NCI-H187 treated with DMSO at 0.1 percent for 48 hours (cell line): ENCODE data around the gene TMPRSS5.
"Not testable (repeated sequence)": the region's sequence is repeated elsewhere in the genome, so short reads cannot be mapped to it uniquely, and the experiment has no call there.

Experiments used
- DNase-seq: peaks from one replicate; lab custom pipeline; 2025; lab: John Stamatoyannopoulos, UW

Gene TMPRSS5

DNA sequence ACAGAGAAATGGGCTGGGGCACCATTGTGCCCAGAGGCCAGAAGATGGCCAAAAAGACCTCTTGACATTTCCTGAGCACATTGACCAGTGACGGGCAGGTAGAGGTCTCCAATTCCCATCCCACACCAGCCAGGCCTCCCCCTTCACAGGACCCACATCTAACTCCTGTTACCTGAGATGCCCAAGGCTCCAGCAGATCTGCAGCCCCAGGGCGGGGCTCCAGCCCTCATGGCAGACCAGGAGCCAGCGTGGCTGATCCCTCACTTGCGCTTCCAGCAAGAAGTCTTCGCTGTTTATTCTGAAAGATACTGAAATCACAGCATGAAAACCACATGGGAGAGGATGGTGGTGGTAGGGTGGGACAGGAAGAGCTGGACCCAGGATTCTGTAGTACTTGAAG is 9.0 kb downstream of the TMPRSS5 start:
- DNase-seq, result no peak

DNA sequence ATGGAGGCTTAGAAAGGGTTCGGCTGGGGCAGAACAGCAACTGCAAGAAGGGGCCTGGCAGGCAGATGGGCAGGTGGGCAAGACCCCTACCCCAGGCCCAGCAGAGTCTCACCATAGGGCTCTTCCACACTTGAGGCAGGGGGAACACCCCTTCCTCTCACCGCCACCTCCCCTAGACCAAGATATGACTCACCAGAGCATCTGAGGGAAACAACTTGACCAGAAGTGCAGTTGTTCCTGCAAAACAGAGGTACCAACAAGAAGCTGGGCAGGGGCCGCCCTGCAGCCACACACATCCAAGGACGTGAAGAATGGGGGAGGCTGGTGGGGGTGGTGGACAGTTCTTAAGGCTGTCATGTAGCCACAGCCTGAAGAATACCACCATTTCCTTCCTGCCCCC is 10.9 kb downstream of the TMPRSS5 start:
- DNase-seq, result no peak

DNA sequence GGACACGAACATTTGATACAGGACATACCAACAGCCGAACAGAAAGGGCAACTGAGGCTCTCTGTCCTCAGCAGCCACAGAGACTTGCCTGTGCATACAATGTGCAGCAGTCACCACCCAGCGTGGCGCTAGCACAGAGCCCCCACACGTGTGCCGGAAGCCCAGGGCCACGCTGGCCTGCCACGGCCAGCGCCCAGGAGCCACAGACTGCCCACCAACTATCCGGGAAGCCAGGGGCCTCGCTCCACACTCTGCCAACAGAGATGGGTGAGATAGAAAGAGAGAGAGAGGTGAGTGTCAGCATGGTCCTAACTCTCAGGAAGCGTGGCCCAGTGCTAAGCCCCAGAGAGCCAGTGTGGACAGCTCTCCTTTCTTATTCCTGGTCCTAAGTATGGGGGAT is 11.7 kb downstream of the TMPRSS5 start:
- no peak for DNase-seq

DNA sequence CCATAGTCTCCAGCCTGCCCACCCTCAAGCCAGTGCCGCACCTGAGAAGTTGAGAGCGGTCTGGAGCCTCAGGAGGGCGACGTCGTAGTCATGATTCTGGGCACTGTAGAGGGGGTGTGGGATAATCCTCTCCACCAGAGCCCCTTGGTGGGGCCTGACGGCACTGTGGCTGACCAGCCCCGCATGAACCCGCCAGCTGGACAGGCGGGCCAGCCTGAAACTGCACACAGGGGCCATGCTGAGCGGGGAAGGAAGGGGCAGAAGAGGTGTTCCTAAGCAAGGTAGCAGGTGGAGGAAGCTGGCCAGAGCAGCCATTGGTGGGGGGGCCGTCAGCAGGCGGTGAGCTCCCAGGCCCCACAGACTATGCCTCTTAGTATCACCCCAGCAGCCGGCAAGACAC is 13.1 kb downstream of the TMPRSS5 start:
- no peak for DNase-seq

DNA sequence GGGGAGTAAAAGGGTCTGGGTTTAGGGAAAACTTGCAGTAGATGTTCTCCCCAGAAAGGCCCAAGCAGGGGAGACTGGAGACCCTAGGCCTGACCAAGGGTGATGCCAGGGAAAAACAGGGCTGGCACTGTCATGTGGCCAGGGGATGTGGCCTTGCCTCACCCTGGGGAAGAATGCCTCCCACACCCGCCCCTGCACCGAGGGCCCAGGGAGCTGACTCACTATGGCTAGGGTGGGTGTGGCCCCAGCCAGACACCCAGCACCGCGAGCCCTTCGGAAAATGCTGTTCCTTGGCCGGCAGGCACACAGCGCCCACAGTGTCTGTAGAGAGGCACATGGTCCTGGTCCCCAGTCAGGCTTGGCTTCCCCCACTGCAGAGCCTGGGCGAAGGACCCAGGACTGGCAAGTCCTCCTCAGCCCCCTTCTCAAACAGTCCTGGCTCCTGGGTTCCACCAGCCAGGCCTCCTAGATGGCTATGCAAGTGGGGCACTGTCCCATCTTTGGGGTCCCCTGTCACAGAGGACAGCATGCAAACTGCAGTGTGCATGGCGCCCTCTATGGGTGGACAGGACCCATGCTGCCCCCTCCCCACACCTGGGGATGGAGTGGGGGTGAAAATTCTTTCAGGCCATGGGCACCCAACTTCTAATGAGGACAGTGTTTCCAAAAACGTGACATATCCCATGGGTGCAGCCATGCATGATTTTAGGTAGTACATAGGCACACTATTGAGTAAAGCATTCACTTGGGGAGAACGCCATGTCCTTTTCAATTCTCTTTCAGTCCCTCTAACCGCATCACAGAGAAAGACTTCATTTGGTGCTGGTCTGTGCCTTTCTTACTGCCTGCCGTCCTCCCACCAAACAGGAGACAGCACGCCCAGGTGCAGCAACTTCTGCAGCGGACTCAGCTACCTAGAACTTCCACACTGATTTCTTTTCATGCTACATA is 15.2 kb downstream of the TMPRSS5 start:
- no peak for DNase-seq

DNA sequence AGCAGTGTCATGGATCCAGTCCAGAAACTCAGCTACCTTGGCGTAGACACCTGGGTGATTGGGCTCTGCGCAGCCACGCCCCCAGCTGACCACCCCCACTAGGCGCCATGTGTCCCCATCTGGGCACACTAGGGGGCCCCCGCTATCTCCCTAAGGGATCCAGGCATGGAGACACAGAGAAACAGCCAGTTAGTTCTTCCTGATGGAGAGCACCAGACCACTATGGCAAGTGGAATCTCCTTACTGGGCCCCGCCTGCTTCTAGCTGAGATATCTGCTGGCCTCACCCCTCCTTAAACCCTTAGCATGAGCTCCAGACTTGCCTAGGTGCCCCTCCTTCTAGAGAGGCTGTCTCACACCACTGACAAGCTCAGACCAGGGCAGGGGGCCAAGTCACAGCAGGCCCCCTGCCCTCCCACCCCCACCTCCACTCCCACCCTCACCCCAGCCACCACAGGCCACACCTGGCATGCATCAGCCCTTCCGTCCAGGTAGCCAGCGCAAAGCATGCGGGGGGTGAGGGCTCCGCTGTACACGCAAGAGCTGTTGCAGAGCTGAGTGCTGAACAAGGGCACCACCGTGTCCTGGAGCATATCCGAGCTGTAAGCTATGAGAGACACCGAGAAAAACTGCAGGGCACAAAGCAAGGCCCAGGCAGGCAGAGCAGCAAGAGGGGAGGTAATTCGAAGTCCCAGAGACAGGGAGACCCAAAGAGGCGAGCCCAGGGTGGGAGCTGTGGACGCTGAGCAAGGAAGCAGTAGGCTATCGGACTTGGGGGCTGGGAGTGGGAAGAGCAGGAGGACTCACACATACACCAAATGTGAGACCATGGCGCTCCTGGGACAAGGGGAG is 16.1 kb downstream of the TMPRSS5 start:
- no peak for DNase-seq

DNA sequence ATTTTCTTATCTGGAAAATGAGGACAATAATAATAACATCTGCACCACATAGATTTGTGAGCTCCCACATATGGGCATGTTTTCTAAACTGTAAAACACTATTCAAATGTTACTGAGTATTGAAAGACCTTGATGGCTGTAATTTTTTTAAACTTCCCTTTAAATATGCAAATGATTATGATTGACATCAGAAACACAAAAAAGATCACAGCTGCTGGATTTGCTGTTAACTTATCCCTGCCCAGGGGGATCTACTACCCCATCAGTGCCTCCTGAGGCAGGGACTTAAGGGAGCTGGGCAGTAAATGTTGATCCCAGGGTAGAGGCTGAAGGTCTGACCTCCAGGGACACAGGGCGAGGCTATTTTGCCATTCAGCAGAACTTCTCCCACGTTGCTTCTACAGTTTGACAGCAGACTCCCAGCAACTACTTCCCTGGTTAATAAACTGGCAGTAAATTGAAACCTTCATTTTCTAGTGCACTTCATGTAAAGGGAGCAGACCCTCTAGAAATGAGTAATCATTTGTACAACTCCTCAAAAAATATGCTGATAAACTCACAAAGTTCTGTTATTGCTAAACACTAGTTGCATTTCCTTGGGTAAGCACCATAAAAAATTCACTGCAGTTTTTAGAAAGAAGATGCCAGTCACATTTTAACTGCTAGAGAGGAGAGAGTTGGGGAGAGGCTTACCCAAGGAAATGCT is 20.3 kb downstream of the TMPRSS5 start:
- DNase-seq, result no peak

DNA sequence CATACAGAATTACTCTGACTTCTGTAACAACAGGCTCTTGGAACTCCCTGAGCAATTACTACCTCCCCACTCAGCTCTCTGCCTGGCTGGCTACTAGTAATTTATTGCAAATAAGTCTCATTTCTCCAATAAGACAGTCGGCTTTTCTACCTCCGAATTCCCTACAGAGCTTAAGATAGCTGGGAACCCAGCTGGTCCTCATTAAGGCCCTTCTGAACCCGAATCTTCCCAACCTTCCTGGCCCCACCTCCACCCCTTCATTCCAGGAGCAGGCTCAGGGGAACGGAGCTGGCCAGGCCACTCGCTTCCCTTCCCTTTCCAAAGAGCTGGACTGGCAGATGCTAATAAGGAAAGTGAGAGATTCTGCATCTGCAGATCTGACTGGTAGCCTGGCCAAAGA is 21.6 kb downstream of the TMPRSS5 start:
- no peak for DNase-seq

DNA sequence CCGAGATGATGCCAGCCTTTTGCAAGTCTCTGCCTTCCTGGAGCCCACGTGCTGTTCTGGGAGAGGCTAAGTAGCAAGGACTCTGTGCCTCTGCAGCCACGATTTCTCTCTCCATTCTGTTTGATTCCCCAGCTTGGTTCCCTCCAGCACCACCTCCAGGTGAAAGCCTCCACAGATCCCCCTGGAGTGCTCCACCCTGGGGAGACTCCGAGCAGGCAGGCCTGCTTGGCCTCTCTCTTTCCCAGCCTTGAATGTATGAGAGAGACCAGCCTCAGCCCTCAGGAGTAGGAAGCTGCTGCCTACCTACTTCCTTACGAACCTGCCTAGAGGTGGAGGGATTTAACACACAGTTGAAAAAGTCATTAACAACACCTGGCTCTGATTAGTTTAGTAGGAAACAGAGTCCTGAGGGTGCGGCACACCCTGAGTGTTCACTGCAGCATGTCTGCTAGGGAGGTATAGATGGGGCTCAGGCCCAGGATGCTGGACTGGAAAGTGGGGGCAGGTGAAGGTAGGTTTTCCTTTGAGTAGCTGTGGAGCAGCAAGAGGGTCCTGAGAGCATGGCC is 22.5 kb downstream of the TMPRSS5 start:
- no peak for DNase-seq

DNA sequence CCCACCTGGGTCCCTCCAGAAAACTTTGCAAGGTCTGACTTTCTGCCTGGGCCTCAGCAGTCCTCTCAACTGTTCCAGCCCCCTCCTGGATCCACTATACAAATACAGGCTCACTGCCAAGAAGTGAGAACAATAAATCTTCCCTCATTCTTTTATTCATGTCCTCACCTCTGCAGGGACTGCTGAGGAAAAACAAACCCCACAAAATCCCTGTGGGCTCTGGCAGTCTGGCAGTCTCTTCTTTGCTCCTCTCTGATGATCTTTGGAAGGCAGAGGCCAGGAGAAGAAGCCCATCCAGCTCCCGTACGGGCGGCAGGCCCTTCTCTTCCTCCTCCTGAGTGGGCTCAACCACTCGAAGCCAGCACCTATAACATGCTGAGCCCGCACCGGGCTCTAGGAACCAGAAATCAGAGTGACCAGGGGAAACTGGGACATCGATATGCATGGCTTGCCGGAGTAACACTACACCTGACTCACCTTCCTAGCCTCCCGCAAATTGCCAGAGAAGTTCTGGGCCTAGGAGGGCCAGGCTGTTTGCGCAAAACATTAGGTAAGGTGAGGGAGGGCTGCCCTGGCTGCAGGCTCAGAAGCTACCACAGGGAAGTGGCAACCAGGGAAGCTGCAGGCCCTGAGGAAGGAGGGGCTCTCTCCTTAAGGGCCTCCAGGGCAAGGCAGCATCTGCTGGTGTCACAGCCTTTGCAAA is 24.2 kb downstream of the TMPRSS5 start:
- no peak for DNase-seq

DNA sequence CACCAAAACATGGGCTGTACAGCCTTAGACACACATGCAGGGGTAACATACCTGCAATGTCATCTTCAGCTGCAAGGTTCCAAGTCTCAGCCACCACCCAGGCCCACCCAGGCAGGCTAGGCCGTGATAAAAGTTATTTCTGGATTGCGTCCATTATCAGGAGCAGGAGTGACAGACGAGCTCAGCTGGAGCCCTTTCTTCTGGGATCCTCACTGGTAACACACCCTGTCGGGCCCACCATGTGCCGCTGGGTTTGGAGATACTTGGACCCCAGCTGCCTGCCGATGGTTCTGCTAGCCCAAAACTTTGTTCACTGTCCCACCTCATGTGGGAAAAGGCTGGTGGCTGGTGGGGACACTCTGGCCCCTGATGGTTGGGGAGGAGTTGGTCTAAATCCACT is 24.8 kb downstream of the TMPRSS5 start:
- DNase-seq, result no peak

DNA sequence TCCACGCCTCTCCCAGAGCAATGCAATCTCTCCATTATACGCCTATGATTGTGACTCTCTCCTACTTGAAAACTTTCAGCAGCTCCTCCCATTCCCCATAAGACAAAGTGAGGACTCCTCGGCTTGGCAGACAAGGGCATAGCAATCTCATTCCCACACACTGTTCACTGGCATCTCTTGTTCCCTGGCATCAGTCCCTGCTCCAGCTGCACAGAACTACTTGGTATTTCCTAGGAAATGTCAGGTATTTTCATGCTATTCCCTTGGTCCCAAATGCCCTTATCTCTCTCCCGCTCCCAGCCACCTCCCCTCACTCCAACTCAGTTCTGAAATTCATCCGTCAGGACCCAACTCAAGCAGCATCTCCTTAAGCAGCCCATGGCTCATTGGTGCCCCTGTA is 28.4 kb downstream of the TMPRSS5 start:
- DNase-seq, result no peak

DNA sequence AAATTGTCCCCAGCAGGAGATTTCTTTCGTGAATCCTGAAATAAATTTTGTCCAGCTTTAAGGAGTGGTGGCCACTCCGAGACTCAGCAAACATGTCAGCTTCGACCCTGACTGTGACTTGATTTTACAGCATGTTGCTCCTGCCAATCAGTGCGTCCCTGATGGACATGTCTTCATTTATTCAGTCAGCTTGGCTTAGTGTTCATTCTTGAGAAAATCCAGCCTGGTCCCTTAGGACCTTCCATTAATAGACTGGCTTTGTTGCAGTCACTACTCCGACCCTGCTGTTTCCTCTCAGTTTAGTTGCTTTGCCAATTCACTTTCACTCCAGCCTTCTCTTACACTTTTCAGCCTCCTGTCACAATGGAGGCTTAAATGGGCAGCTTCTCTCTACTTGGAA is 30.5 kb downstream of the TMPRSS5 start:
- DNase-seq, result no peak

DNA sequence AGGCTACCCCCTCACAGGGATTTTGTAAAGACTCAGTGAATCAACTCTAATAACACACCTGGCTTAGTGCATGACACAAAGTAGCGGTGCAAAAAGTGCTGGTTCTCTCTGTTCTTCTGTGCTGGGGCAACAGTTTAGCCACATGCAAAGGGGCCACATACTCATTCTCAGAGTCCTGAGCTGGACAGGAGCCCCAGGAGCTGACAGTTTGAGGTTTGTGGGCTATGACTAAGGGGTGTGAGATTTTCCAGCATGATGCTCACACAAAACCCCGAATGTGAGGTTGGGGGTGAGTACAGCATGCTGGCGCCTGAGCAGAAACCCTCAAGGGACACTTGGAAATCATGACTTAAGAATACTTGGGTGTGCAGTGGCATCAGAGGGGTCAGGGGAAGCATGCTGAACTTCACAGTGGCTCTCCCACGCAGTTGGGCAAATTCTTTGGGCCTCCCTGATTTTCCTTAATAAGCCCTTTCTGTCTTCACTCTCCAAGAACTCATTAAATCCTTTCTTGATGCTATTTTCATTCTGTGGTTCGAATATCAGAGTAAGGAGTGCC is 31.0 kb downstream of the TMPRSS5 start:
- DNase-seq, result no peak

DNA sequence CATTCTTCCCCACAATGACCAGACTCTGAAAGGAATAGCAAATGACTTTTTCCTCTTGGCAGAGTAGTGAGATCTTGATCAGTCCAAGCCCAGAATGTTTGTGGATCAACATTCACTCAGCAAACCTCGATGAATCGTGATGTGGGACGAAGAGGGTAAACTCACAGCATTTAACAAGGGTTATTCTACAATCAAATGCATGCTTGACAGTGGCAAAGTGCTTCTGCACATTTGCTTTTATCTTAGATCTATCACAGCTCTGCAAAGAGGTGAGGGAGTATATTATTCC is 31.8 kb downstream of the TMPRSS5 start:
- DNase-seq, result no peak

DNA sequence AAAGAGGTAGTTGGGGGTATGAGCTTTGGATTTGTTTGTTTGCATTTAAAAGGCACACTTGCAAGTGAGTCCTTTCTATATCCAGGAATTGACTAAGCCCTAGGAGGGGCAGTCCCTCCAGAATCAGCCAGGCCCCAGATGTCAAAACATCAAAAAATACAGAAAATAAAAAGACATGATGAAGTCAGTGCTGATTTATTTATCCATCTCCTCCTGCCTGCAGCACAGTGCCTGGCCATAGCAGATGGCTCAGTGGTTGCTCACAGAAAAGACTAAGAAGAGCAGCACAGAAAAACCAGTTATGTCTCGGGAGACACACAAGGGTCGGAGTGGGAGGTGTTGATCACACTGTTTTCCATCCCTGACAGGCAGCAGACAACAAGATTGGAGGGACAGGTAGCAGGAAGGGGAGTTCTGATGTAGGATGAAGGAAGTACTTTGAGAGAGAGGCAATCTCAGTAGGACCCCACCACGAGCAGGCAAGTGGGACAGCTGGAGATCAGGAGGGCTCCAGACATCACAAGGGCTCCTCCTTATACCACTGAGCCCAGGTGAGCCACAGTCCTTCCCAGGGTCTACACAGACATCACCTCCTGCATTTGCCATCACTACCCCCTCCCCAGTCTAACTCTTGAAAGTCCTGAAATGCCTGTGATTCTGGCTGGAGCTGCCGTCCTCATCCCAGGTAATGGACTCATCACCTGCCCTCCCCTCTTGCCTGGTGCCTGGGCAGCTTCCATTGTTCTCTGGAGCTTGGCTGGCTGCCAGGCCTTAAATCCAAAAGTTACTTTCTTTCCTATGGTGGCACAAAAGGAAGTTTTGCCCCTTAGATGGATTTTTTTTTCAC is 32.3 kb downstream of the TMPRSS5 start:
- no peak for DNase-seq

DNA sequence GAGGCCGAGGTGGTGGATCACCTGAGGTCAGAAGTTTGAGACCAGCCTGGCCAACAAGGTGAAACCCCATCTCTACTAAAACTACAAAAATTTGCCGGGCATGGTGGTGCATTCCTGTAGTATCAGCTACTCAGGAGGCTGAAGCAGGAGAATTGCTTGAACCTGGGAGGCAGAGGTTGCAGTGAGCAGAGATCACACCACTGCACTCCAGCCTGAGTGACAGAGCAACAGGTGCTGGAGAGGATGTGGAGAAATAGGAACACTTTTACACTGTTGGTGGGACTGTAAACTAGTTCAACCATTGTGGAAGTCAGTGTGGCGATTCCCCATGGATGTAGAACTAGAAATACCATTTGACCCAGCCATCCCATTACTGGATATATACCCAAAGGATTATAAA is 34.2 kb downstream of the TMPRSS5 start:
- DNase-seq, result not testable (repeated sequence)

DNA sequence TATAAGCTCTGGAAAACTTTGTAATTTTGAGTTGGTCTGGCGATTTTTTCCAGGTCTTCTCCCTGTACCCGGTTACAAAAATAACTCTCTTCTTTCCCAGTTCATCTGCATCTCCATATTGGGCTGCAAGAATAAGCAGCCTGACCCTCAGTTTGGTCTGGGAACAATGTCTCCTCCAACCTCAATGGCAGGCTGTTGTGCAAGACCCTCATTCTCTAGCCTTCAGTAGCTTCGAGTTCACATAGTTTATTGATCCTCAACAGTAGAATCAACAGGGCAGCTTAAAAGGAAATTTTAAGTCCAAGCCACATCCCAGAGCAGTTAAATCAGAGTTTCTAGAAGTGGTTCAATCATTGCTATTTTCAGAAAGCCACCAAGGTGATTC is 35.3 kb downstream of the TMPRSS5 start:
- DNase-seq, result no peak

DNA sequence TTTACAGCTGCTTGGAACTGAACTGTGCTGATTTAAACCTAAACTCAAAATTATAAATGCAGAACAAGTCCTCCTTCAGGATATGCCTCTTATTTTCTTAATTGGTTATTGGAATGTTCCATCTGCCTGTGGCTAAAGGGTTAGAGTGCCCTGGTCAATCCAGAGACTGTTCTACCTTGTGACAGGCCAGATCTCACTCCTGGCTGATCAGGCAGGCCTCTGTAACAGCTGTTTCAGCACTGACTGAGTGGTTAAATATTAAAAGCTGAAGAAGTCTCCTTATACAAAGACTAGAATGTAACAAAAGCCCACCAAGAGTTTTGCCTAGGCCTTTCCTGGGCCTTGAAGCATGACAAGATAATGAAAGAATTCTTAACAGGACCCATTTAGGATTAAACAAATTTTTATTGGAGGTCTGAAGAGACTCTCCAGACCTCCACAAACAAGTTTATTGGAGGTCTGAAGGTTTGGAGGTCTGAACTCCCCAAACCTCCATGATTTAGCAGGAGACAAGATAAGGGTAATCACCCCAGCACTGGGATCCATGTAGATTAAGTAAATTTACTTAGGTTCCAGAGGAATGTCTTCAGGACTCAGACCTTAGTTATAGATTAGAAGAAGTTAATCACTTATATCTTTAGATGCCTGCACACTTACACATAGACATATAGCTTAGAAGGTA is 35.8 kb downstream of the TMPRSS5 start:
- no peak for DNase-seq

DNA sequence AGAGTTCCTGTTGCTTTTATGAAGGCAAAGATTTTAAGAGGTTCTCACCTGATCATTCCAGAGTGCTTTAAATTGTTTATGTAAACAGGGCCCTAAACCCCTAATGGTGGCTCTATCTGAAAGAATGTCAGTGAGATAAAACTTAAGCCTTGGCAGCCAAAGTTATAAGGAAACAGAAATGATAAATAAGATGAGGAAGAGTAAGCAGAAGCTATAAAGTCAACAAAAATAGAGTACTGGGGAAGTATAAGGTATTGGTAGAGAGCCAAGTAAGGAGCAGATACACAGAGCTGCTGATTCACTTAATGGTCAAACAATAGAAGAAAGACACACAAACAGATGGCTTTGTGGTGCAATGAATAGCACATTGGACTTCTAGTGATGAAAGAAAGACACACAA is 37.9 kb downstream of the TMPRSS5 start:
- DNase-seq, result no peak
